Measurements from ENCODE around the gene HMCN2. TPM values are rescaled to one million over a fixed set of nuclear protein-coding genes. Genes with fewer than 3 reads are reported as not detected.

The HMCN2 gene
- total RNA-seq, 1 experiment from 2014 or later, result 8.6 TPM

GRCh38 chr9:130383350-130383715, 117.8 kb downstream of the HMCN2 start:
- no peaks in the 10 kb centered on the region for H3K27me3 ChIP-seq (ENCODE audit: insufficient read depth, low read length)
- H2BK12ac ChIP-seq (ENCODE audit: insufficient read length, low read depth, low read length), result no peak overlapping the region
- H3K9me3 Mint-ChIP-seq, result no peaks in the 10 kb centered on the region; a peak in 1 of 5 replicates
- no peak for DNase-seq
- TF ChIP-seq, protein P1, sequence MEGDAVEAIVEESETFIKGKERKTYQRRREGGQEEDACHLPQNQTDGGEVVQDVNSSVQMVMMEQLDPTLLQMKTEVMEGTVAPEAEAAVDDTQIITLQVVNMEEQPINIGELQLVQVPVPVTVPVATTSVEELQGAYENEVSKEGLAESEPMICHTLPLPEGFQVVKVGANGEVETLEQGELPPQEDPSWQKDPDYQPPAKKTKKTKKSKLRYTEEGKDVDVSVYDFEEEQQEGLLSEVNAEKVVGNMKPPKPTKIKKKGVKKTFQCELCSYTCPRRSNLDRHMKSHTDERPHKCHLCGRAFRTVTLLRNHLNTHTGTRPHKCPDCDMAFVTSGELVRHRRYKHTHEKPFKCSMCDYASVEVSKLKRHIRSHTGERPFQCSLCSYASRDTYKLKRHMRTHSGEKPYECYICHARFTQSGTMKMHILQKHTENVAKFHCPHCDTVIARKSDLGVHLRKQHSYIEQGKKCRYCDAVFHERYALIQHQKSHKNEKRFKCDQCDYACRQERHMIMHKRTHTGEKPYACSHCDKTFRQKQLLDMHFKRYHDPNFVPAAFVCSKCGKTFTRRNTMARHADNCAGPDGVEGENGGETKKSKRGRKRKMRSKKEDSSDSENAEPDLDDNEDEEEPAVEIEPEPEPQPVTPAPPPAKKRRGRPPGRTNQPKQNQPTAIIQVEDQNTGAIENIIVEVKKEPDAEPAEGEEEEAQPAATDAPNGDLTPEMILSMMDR (conservative IDR thresholded peaks at IDR 0.05), result no peak
- H3K9me3 ChIP-seq (ENCODE audit: control insufficient read depth, low read depth, low read length), result no peaks in the 10 kb centered on the region
- no peak overlapping the region for H4K91ac ChIP-seq (ENCODE audit: insufficient read length, low read depth, low read length)
- no peaks in the 10 kb centered on the region for H3K79me1 ChIP-seq (ENCODE audit: insufficient read depth, low read depth, low read length, poor library complexity, severe bottlenecking)
- H4K20me1 ChIP-seq (ENCODE audit: control insufficient read depth, insufficient read depth, insufficient read length), result no peaks in the 10 kb centered on the region
- no peaks in the 10 kb centered on the region for H3K79me2 ChIP-seq (ENCODE audit: insufficient read depth, low read length)
- H3K4ac ChIP-seq (ENCODE audit: low read depth, low read length), result no peak overlapping the region
- no peak overlapping the region for H3K18ac ChIP-seq (ENCODE audit: insufficient read length, low read depth, low read length)
- no peaks in the 10 kb centered on the region for H3K4me1 ChIP-seq (ENCODE audit: insufficient read depth, low read length)
- H3K23ac ChIP-seq (ENCODE audit: insufficient read length, low read depth, low read length), result no peak overlapping the region
- H3K27ac Mint-ChIP-seq, result no peak overlapping the region
- no peak overlapping the region for H3K4me2 ChIP-seq (ENCODE audit: insufficient read depth, insufficient read length, low read length)
- no peak overlapping the region for H3K9ac ChIP-seq (ENCODE audit: extremely low read depth, insufficient read length, low read length)
- no peak overlapping the region; the same call in 1 of the 2 replicates for H3K14ac ChIP-seq (ENCODE audit: insufficient read depth, low read length)
- no peak overlapping the region for H3K27ac ChIP-seq (ENCODE audit: insufficient read length, low read depth, low read length)
- no CpG with 5 or more reads among the region's 8 CpGs for WGBS (ENCODE audit: extremely low coverage, insufficient read length, low lambda C conversion rate)
- no peak overlapping the region for H2BK120ac ChIP-seq (ENCODE audit: low read depth, low read length, poor library complexity, severe bottlenecking)
- H3K4me3 Mint-ChIP-seq, result no peak overlapping the region
- no peak overlapping the region for H2BK20ac ChIP-seq (ENCODE audit: low read depth, low read length, poor library complexity, severe bottlenecking)
- H4K5ac ChIP-seq (ENCODE audit: insufficient read length, low read depth, low read length), result no peak overlapping the region
- H3K56ac ChIP-seq (ENCODE audit: insufficient read length, low read depth, low read length), result no peak overlapping the region
- no peak overlapping the region for H2AK5ac ChIP-seq (ENCODE audit: insufficient read length, low read length)
- no peak overlapping the region for H4K8ac ChIP-seq (replicated peaks; ENCODE audit: insufficient read length, low read depth, low read length)
- H2BK5ac ChIP-seq (ENCODE audit: insufficient read length, low read length), result no peak overlapping the region
- no peak overlapping the region for H2BK15ac ChIP-seq (ENCODE audit: low read depth, low read length)
- peaks cover under 1 to 4% of the 10 kb centered on the region in 2 experiments; a peak in 2 of 4 replicates for H3K4me1 Mint-ChIP-seq
- no peak overlapping the region for H3T11ph ChIP-seq (ENCODE audit: low read length)
- H2AFZ ChIP-seq (ENCODE audit: low read length), result no peak overlapping the region
- no peaks in the 10 kb centered on the region for H3K27me3 Mint-ChIP-seq (ENCODE audit: low read depth)
- H3K23me2 ChIP-seq (ENCODE audit: insufficient read length, low read depth, low read length, poor library complexity, severe bottlenecking), result no peaks in the 10 kb centered on the region
- peaks cover 0 to 10% (median under 1%) of the 10 kb centered on the region in 3 experiments; a peak in 3 of 7 replicates for H3K36me3 Mint-ChIP-seq (ENCODE audit: insufficient read depth in 1 of 3, low read depth in 3 of 3)

Measured in H9 (cell line).